ENCODE measurements around the gene DIRAS1.

GRCh38 chr19:2691951-2692350 lies 29.2 kb downstream of the DIRAS1 start:
- TF ChIP-seq CTCF (IDR thresholded peaks at IDR 0.05; ENCODE audit: low read depth, low read length, poor library complexity, severe bottlenecking): no peak
- TF ChIP-seq EZH2phosphoT487 (IDR thresholded peaks at IDR 0.05; ENCODE audit: borderline replicate concordance, low read length): no peak
